Kidney glomerular epithelial cell (primary cell): Measurements from ENCODE around the gene KRTAP9-3.
"Not testable (repeated sequence)": the region's sequence is repeated elsewhere in the genome, so short reads cannot be mapped to it uniquely, and the experiment has no call there.

Experiments
- DNase-seq: peaks from one replicate; lab custom pipeline; 2025; lab: John Stamatoyannopoulos, UW

The KRTAP9-3 gene

GRCh38 chr17:41232399-41233105, at the start of gene KRTAP9-3:
Gene KRTAP9-3, plus strand, starts transcription at chr17:41232449. Its CDS starts 53 bp downstream, at chr17:41232502.
- DNase-seq = not testable (repeated sequence)

GRCh38 chr17:41184480-41184961, 47.7 kb upstream of the KRTAP9-3 start, which contains the start of gene KRTAP4-1:
Gene KRTAP4-1, minus strand, starts transcription at chr17:41184911. Its CDS starts 57 bp downstream, at chr17:41184854.
- DNase-seq = no peak

- no peak for DNase-seq
Measured at GRCh38 chr17:41185001-41185400, 47.2 kb upstream of the KRTAP9-3 start.

GRCh38 chr17:41186872-41187271, 45.4 kb upstream of the KRTAP9-3 start:
- no peak for DNase-seq

- not testable (repeated sequence) for DNase-seq
Measured at GRCh38 chr17:41189837-41190318, 42.4 kb upstream of the KRTAP9-3 start, which contains the start of gene KRTAP9-1. Gene KRTAP9-1, plus strand, starts transcription at chr17:41189887. Its CDS starts 0 bp downstream, at chr17:41189887.

- no peak for DNase-seq
Measured at GRCh38 chr17:41190328-41190727, 41.9 kb upstream of the KRTAP9-3 start.

- no peak for DNase-seq
Measured at GRCh38 chr17:41196068-41196467, 36.2 kb upstream of the KRTAP9-3 start.

GRCh38 chr17:41199421-41200078, 32.7 kb upstream of the KRTAP9-3 start:
- no peak for DNase-seq

GRCh38 chr17:41211845-41212466, 20.3 kb upstream of the KRTAP9-3 start:
- peak; percentile 39 for DNase-seq

GRCh38 chr17:41212524-41213169, 19.6 kb upstream of the KRTAP9-3 start:
- DNase-seq = no peak

- DNase-seq = no peak
Measured at GRCh38 chr17:41215681-41216080, 16.6 kb upstream of the KRTAP9-3 start.

- DNase-seq = no peak
Measured at GRCh38 chr17:41223821-41224220, 8.4 kb upstream of the KRTAP9-3 start.

GRCh38 chr17:41226051-41226450, 6.2 kb upstream of the KRTAP9-3 start:
- no peak for DNase-seq

- not testable (repeated sequence) for DNase-seq
Measured at GRCh38 chr17:41226598-41227095, 5.6 kb upstream of the KRTAP9-3 start, which contains the start of gene KRTAP9-2. Gene KRTAP9-2, plus strand, starts transcription at chr17:41226648. Its CDS starts 7 bp downstream, at chr17:41226655.

- no peak for DNase-seq
Measured at GRCh38 chr17:41230094-41230493, 2.2 kb upstream of the KRTAP9-3 start.

GRCh38 chr17:41231731-41232130, 518 bp upstream of the KRTAP9-3 start:
- no peak for DNase-seq

GRCh38 chr17:41237116-41237515, 4.9 kb downstream of the KRTAP9-3 start:
- DNase-seq = not testable (repeated sequence)

GRCh38 chr17:41237949-41238437, 5.7 kb downstream of the KRTAP9-3 start, which contains the start of gene KRTAP9-8:
Gene KRTAP9-8, plus strand, starts transcription at chr17:41237999. Its CDS starts 53 bp downstream, at chr17:41238052.
- DNase-seq = not testable (repeated sequence)

GRCh38 chr17:41246995-41247787, 14.9 kb downstream of the KRTAP9-3 start:
- not testable (repeated sequence) for DNase-seq

GRCh38 chr17:41249637-41250240, 17.5 kb downstream of the KRTAP9-3 start, which contains the start of gene KRTAP9-4:
Gene KRTAP9-4, plus strand, starts transcription at chr17:41249687. Its CDS starts 34 bp downstream, at chr17:41249721.
- not testable (repeated sequence) for DNase-seq
